ENCODE results near the gene NAGS. TPM values are rescaled to one million over a fixed set of nuclear protein-coding genes. Genes with fewer than 3 reads are reported as not detected.
A peak's percentile ranks its signal among the peaks of the same experiment; 100 is the strongest.

Gene NAGS
- total RNA-seq, 2 donors from 2014 or later: 2.1 TPM; not detected in 1

GRCh38 chr17:44006272-44006597 lies 1.8 kb downstream of the NAGS start:
- Histone ChIP-seq H3K9me3 (no peaks in the 10 kb centered on the region), H3K27me3 (peaks cover 0 to 14% of the 10 kb centered on the region in 2 donors), H3K4me1 (peaks cover 39% of the 10 kb centered on the region), H3K36me3 (replicated peaks in 1 of 2; ENCODE audit: insufficient read depth in 1 of 2, low read depth in 2 of 2) (no peaks in the 10 kb centered on the region), H3K4me3 (peak overlapping the region in 1 of 2 donors; percentile 37), H3K27ac (peak overlapping the region in 2 of 4 donors; percentile 47 to 66)
- no peak for DNase-seq
- intact Hi-C loops (cut with DNase I): no loop called here
- no peak for ATAC-seq
- 0 to 4% methylated on average over 12 to 21 of the region's 21 CpGs for WGBS, 2 donors
- no peak for TF ChIP-seq CTCF (IDR thresholded peaks at IDR 0.05)

- peak; percentile 95 for ATAC-seq
- TF ChIP-seq POLR2A (IDR thresholded peaks at IDR 0.05) (peak in 2 of 3 donors; percentile 29 to 42), CTCF (IDR thresholded peaks at IDR 0.05) (peak; percentile 6 to 75 (median 47))
- peak overlapping the region; percentile 34 to 37 for H3K4me3 ChIP-seq
- H3K4me1 ChIP-seq: peaks cover 39% of the 10 kb centered on the region
- peaks cover 0 to 14% of the 10 kb centered on the region in 2 donors for H3K27me3 ChIP-seq
- H3K27ac ChIP-seq: peak overlapping the region in 2 of 4 donors; percentile 47 to 66
- 0% methylated on average over 27 to 39 of the region's 40 CpGs for WGBS, 2 donors
- no peaks in the 10 kb centered on the region for H3K36me3 ChIP-seq (replicated peaks in 1 of 2; ENCODE audit: insufficient read depth in 1 of 2, low read depth in 2 of 2)
- no peaks in the 10 kb centered on the region for H3K9me3 ChIP-seq
- DNase-seq: peak; percentile 99 to 100 (median 100)
- intact Hi-C loops (cut with DNase I): no loop called here
Measured at GRCh38 chr17:44006598-44007345, 2.4 kb downstream of the NAGS start.

- H3K27me3 ChIP-seq: peaks cover 0 to 14% of the 10 kb centered on the region in 2 donors
- WGBS, 2 donors: 6 to 21% methylated on average over 12 to 36 of the region's 37 CpGs
- ATAC-seq: no peak
- H3K27ac ChIP-seq: no peak overlapping the region
- no peaks in the 10 kb centered on the region for H3K36me3 ChIP-seq (replicated peaks in 1 of 2; ENCODE audit: insufficient read depth in 1 of 2, low read depth in 2 of 2)
- peaks cover 39% of the 10 kb centered on the region for H3K4me1 ChIP-seq
- no peak for DNase-seq
- intact Hi-C loops (cut with DNase I): no loop called here
- H3K4me3 ChIP-seq: peak overlapping the region; percentile 19 to 21
- no peaks in the 10 kb centered on the region for H3K9me3 ChIP-seq
- TF ChIP-seq POLR2A (IDR thresholded peaks at IDR 0.05) (no peak), CTCF (IDR thresholded peaks at IDR 0.05) (no peak)
Measured at GRCh38 chr17:44007346-44008204, 3.2 kb downstream of the NAGS start.

GRCh38 chr17:44008205-44008909 lies 3.9 kb downstream of the NAGS start:
- DNase-seq (no peak), ATAC-seq (no peak)
- 63 to 68% methylated on average over 6 of the region's 6 CpGs for WGBS, 2 donors
- Histone ChIP-seq H3K9me3 (no peaks in the 10 kb centered on the region), H3K36me3 (replicated peaks in 1 of 2; ENCODE audit: insufficient read depth in 1 of 2, low read depth in 2 of 2) (no peaks in the 10 kb centered on the region), H3K27ac (no peak overlapping the region), H3K4me1 (peaks cover 42% of the 10 kb centered on the region), H3K4me3 (no peak overlapping the region), H3K27me3 (peaks cover 0 to 14% of the 10 kb centered on the region in 2 donors)
- intact Hi-C loops (cut with DNase I): no loop called here
- no peak for TF ChIP-seq CTCF (IDR thresholded peaks at IDR 0.05)
- no peak for TF ChIP-seq POLR2A (IDR thresholded peaks at IDR 0.05)

All from body of pancreas (tissue), 4 donors.